MCF 10A (cell line): ENCODE measurements around the gene ANTKMT. TPM values are rescaled to one million over a fixed set of nuclear protein-coding genes. Genes with fewer than 3 reads are reported as not detected.

ENCODE experiments used
- Bru-seq: library from RNA; stranded (reverse); fragments of 400-500 nt; gene quantifications from one replicate; lab custom pipeline; 2021; lab: Mats Ljungman, UMichigan
- BruChase-seq, 2 experiments: library from RNA; stranded (reverse); fragments of 400-500 nt; gene quantifications; one replicate each; lab custom pipeline; 2021; lab: Mats Ljungman, UMichigan
- BruUV-seq: library from RNA; stranded (reverse); fragments of 400-500 nt; replicated peaks from 2 replicates; lab custom pipeline; 2021; lab: Mats Ljungman, UMichigan
- CTCF ChIA-PET: fragments of 300-600 bp; sonication (Branson Sonifier 250); formaldehyde crosslinking; extraction: SDS; loops from one replicate; lab custom pipeline; 2021; ENCODE audit warnings: antibody characterized with exemption, inconsistent platforms; lab: Yijun Ruan, JAX
- POLR2A ChIA-PET: fragments of 300-600, 350-650 bp; sonication (Branson Sonifier 250); formaldehyde crosslinking; extraction: SDS; loops from one replicate; lab custom pipeline; 2020; ENCODE audit warnings: antibody characterized with exemption, inconsistent platforms; lab: Yijun Ruan, JAX
- DNase-seq: peaks from one replicate; pipeline ENCODE4 v3.0.0-alpha.2; 2018; ENCODE audit not compliant: unreplicated experiment
- H3K27ac Mint-ChIP-seq: one replicate; pipeline ENCODE4 v1.8.0; 2022; ENCODE audit warnings: mild to moderate bottlenecking, low read depth, mixed read lengths; ENCODE audit not compliant: unreplicated experiment
- H3K27me3 Mint-ChIP-seq: one replicate; pipeline ENCODE4 v1.8.0; 2022; ENCODE audit warnings: mixed read lengths; ENCODE audit not compliant: insufficient read depth, unreplicated experiment
- H3K36me3 Mint-ChIP-seq: one replicate; pipeline ENCODE4 v1.8.0; 2022; ENCODE audit warnings: mild to moderate bottlenecking, moderate library complexity, mixed read lengths; ENCODE audit not compliant: insufficient read depth, unreplicated experiment
- H3K4me1 Mint-ChIP-seq: one replicate; pipeline ENCODE4 v1.8.0; 2022; ENCODE audit warnings: mixed read lengths; ENCODE audit not compliant: insufficient read depth, unreplicated experiment
- H3K4me3 Mint-ChIP-seq: one replicate; pipeline ENCODE4 v1.8.0; 2022; ENCODE audit warnings: mild to moderate bottlenecking, moderate library complexity, mixed read lengths; ENCODE audit not compliant: unreplicated experiment
- H3K9me3 Mint-ChIP-seq: one replicate; pipeline ENCODE4 v1.8.0; 2022; ENCODE audit warnings: mixed read lengths; ENCODE audit not compliant: unreplicated experiment
- intact Hi-C: fragments of 100-400 bp; cut with micrococcal nuclease; formaldehyde crosslinking; loops from 2 replicates; pipeline ENCODE4 v1.14.1; 2022
- long read RNA-seq: library from polyadenylated mRNA; stranded (forward); transcript quantifications from one replicate; pipeline ENCODE4 v2.0.0, GENCODE V29; 2022
- total RNA-seq: library from RNA; stranded (reverse); gene quantifications from 2 replicates; pipeline ENCODE4 v1.2.3, GENCODE V29; 2022
- TF ChIP-seq, protein P1 (sequence below): fragments of 200-600 bp; IDR thresholded peaks from one replicate; pipeline ENCODE4 v1.8.0; 2022; ENCODE audit warnings: antibody characterized with exemption, mild to moderate bottlenecking; ENCODE audit not compliant: unreplicated experiment

Gene ANTKMT, protein sequence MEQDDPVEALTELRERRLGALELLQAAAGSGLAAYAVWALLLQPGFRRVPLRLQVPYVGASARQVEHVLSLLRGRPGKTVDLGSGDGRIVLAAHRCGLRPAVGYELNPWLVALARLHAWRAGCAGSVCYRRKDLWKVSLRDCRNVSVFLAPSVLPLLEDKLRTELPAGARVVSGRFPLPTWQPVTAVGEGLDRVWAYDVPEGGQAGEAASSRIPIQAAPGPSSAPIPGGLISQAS
- total RNA-seq: 54.7 and 55.8 TPM in 2 replicates
- percentile 56 among the genes with signal in this experiment for Bru-seq, nascent RNA
- percentile 74 among the genes with signal in this experiment for BruChase-seq, experiment 1, labeled RNA remaining after a 6-hour chase
- percentile 62 among the genes with signal in this experiment for BruChase-seq, experiment 2, labeled RNA remaining after a 2-hour chase
- long read RNA-seq, transcript FAM173A-207 (5 exons, 1,052 nt): major isoform, 35 of 74 reads
- long read RNA-seq, transcript FAM173A-205 (3 exons, 1,686 nt): minor isoform, 6 of 74 reads
- long read RNA-seq, transcript FAM173A-201 (4 exons, 806 nt): minor isoform, 8 of 74 reads
- long read RNA-seq, partial matches to known transcripts: 10 of 74 reads
- long read RNA-seq, other reads (novel, unspliced or antisense): 14 of 74 reads

DNA sequence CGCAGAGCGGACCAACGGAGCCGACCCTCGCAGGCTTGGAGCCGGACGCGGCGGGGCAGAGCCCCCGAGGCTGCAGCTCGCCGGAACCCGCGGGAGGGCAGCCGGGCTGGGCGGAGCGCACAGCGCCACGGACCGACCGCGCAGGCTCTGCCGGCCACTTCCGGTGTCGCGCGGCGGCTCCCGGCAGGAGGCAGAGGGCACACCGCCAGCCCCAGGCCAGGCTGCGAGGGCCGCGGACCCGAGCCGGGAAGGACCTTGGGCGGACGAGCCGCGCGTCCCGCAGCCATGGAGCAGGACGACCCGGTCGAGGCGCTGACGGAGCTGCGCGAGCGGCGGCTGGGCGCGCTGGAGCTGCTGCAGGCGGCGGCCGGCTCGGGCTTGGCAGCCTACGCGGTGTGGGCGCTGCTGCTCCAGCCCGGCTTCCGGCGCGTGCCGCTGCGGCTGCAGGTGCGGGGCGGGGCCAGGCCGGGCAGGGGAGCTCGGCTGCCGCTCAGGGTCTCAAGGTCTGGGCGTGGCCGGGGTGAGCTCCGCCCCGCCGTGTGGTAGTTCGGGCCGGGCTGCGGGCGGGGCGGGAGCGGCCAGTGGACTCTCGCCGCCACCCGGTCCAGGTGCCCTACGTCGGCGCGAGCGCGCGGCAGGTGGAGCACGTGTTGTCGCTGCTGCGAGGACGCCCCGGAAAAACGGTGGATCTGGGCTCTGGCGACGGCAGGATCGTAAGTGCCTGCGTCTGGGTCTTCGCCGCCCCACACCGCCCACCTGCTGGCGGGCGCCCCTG, at the start of gene ANTKMT:
Gene ANTKMT, plus strand, starts transcription at position 157 of the 775 bp plus-strand sequence. Its CDS starts 129 bp downstream, at position 286.
- CTCF ChIA-PET: interaction anchor here (0.8 to 2.4 kb wide), 9 partner anchors 9 to 97 kb away, joined by 3 to 14 read pairs (median 4); no protein-coding TSS in a partner anchor
- Mint-ChIP-seq H3K27me3 (no peaks in the 10 kb centered on the region), H3K36me3 (peaks cover 36% of the 10 kb centered on the region), H3K4me1 (peaks cover 9% of the 10 kb centered on the region), H3K9me3 (no peaks in the 10 kb centered on the region), H3K27ac (peak within 1 kb of the TSS; percentile 59), H3K4me3 (peak within 1 kb of the TSS; percentile 78)
- no TSS peak for BruUV-seq
- intact Hi-C loops: no loop called here
- TF ChIP-seq, protein P1, sequence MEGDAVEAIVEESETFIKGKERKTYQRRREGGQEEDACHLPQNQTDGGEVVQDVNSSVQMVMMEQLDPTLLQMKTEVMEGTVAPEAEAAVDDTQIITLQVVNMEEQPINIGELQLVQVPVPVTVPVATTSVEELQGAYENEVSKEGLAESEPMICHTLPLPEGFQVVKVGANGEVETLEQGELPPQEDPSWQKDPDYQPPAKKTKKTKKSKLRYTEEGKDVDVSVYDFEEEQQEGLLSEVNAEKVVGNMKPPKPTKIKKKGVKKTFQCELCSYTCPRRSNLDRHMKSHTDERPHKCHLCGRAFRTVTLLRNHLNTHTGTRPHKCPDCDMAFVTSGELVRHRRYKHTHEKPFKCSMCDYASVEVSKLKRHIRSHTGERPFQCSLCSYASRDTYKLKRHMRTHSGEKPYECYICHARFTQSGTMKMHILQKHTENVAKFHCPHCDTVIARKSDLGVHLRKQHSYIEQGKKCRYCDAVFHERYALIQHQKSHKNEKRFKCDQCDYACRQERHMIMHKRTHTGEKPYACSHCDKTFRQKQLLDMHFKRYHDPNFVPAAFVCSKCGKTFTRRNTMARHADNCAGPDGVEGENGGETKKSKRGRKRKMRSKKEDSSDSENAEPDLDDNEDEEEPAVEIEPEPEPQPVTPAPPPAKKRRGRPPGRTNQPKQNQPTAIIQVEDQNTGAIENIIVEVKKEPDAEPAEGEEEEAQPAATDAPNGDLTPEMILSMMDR: no peak
- POLR2A ChIA-PET: interaction anchor here (0.7 to 9.6 kb wide), 26 partner anchors 8 to 1434 kb away, joined by 3 to 124 read pairs (median 7); partner anchors contain the start of genes CHTF18, CIAO3, FBXL16 and JMJD8
- DNase-seq: peak; percentile 82

DNA sequence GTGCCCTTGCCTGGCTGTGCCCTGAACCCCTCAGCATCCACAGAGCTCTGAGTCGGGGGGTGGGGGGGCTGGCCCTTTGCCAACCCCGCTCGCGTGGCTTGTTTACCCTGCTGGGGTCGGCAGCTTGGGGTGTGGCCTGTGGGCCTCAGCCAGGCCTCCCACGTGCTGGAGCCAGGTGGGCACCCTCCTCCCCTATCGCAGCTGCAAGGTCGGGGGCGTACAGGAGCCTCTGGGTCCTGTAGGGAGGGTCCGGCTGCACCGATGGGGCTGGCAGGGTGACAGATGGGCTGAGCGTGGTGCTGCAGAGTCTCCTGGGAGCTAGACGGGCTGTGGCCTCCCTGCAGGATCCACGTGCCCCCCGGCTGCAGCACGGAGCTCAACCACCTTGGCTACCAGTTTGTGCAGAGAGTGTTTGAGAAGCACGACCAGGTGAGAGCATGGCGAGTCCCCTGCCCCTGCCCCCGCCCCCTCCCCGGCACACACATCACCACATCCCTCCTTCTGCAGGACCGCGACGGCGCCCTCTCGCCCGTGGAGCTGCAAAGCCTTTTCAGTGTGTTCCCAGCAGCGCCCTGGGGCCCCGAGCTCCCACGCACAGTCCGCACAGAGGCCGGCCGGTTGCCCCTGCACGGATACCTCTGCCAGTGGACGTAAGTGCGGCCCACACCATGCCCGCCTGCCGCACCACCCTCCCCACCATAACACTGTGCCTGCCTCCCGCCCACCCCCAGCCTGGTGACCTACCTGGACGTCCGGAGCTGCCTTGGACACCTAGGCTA, 49.4 kb upstream of the ANTKMT start:
- no peak for DNase-seq
- intact Hi-C loops: no loop called here
- ChIA-PET CTCF (interaction anchor here (0.6 to 1.7 kb wide), 2 partner anchors 9 to 1218 kb away, joined by 3 to 4 read pairs; no protein-coding TSS in a partner anchor), POLR2A (no interaction called here)
- no peaks in the 10 kb centered on the region for H3K4me1 Mint-ChIP-seq
- H3K27me3 Mint-ChIP-seq: no peaks in the 10 kb centered on the region
- no peak overlapping the region for H3K27ac Mint-ChIP-seq
- TF ChIP-seq, protein P1: no peak
- no TSS peak for BruUV-seq
- peaks cover 50% of the 10 kb centered on the region for H3K36me3 Mint-ChIP-seq
- no peaks in the 10 kb centered on the region for H3K9me3 Mint-ChIP-seq
- no peak overlapping the region for H3K4me3 Mint-ChIP-seq

DNA sequence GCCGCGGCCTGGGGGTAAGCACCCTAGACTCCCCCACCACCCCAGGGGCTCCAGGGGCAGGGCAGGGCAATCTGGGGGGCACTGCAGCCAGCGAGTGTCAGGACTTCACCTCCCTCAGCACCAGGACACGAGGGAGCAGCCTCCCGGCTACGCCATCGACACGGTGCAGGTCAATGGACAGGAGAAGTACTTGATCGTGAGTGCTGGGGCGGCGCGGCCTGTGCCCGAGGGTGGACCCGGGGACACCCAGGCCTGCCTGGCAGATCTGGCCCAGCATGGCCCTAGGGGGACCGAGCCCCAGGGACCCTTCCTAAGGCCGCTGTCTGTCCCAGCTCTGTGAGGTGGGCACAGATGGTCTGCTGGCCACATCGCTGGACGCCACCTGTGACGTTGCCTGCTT, 48.6 kb upstream of the ANTKMT start:
- Mint-ChIP-seq H3K27me3 (no peaks in the 10 kb centered on the region), H3K4me3 (no peak overlapping the region), H3K9me3 (no peaks in the 10 kb centered on the region), H3K27ac (no peak overlapping the region), H3K36me3 (peaks cover 50% of the 10 kb centered on the region), H3K4me1 (no peaks in the 10 kb centered on the region)
- DNase-seq: no peak
- intact Hi-C loops: no loop called here
- ChIA-PET CTCF (interaction anchor here (0.6 kb wide), 1 partner anchor 77 kb away, joined by 4 read pairs; no protein-coding TSS in a partner anchor), POLR2A (no interaction called here)
- TF ChIP-seq, protein P1: no peak
- BruUV-seq: TSS peak; percentile 12
